ENCODE results near the gene TACC2. TPM values are rescaled to one million over a fixed set of nuclear protein-coding genes. Genes with fewer than 3 reads are reported as not detected.
"Not testable (repeated sequence)": the region's sequence is repeated elsewhere in the genome, so short reads cannot be mapped to it uniquely, and the experiment has no call there.

TACC2 gene
- total RNA-seq, 1 donor from 2014 or later = 22.0 TPM

DNA sequence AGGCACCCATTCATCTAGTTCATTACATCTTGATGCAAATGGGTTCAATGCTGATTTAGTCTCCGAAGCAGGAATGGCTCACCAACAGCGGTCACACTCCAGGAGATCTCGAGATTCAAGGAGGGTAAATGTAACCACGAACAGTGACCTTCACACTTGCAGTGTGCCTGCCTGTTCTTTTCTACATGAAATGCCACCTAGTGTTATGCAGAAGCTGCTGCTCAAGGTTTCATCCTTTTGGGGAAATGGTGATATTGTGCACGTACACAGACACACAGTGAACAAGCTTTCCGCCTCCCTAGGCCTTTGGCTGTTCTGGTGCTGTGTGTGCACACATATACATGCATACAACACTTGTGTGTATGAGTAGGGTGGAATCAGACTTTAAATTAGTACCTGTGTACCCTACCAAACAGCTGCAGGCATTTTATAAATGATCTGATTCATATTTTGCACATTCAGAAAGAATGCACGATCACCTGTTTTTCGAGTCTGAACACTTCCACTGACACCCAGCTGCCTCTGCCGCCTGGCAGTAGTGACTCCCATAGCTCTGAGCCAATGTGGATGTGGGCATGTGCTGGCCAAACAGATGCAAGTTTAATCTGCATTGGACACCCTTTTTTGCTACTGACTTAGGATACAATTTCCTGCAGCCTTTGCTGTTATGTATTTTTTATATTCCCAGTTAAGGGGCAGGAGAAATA lies 100.5 kb downstream of the TACC2 start:
- Mint-ChIP-seq H3K27ac (ENCODE audit: unreplicated experiment) (no peak overlapping the region), H3K4me1 (ENCODE audit: low read depth, unreplicated experiment) (no peaks in the 10 kb centered on the region), H3K36me3 (ENCODE audit: low read depth, unreplicated experiment) (no peaks in the 10 kb centered on the region), H3K27me3 (ENCODE audit: low read depth, unreplicated experiment) (peaks cover 54% of the 10 kb centered on the region), H3K9me3 (ENCODE audit: unreplicated experiment) (no peaks in the 10 kb centered on the region), H3K4me3 (ENCODE audit: unreplicated experiment) (no peak overlapping the region)
- TF ChIP-seq EZH2 (IDR thresholded peaks at IDR 0.05; ENCODE audit: insufficient read depth, low read length) = no peak
- TF ChIP-seq, protein P1, sequence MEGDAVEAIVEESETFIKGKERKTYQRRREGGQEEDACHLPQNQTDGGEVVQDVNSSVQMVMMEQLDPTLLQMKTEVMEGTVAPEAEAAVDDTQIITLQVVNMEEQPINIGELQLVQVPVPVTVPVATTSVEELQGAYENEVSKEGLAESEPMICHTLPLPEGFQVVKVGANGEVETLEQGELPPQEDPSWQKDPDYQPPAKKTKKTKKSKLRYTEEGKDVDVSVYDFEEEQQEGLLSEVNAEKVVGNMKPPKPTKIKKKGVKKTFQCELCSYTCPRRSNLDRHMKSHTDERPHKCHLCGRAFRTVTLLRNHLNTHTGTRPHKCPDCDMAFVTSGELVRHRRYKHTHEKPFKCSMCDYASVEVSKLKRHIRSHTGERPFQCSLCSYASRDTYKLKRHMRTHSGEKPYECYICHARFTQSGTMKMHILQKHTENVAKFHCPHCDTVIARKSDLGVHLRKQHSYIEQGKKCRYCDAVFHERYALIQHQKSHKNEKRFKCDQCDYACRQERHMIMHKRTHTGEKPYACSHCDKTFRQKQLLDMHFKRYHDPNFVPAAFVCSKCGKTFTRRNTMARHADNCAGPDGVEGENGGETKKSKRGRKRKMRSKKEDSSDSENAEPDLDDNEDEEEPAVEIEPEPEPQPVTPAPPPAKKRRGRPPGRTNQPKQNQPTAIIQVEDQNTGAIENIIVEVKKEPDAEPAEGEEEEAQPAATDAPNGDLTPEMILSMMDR (IDR thresholded peaks at IDR 0.05; ENCODE audit: insufficient read depth, low read depth, low read length) = no peak
- H3K27ac ChIP-seq (ENCODE audit: low read depth, low read length) = no peak overlapping the region
- H3K4me2 ChIP-seq (ENCODE audit: low read length) = no peak overlapping the region
- no peaks in the 10 kb centered on the region for H4K20me1 ChIP-seq (ENCODE audit: insufficient read depth, low read length)
- H3K9me3 ChIP-seq (ENCODE audit: insufficient read depth, low read depth, low read length) = no peaks in the 10 kb centered on the region
- H3K79me2 ChIP-seq (ENCODE audit: insufficient read depth, low read length) = no peaks in the 10 kb centered on the region
- no peak overlapping the region for H3K4me3 ChIP-seq (ENCODE audit: insufficient read depth, low read depth, low read length)
- no peaks in the 10 kb centered on the region for H3K4me1 ChIP-seq (ENCODE audit: insufficient read depth, low read length)
- no peak for FAIRE-seq
- no peaks in the 10 kb centered on the region for H3K36me3 ChIP-seq (ENCODE audit: insufficient read depth, low read length)
- H3K27me3 ChIP-seq (ENCODE audit: insufficient read depth, low read length) = peaks cover 30% of the 10 kb centered on the region
- no peak for DNase-seq (ENCODE audit: low read depth)
- H2AFZ ChIP-seq (ENCODE audit: low read depth, low read length) = no peak overlapping the region
- no peak overlapping the region for H3K9ac ChIP-seq (ENCODE audit: low read length)

DNA sequence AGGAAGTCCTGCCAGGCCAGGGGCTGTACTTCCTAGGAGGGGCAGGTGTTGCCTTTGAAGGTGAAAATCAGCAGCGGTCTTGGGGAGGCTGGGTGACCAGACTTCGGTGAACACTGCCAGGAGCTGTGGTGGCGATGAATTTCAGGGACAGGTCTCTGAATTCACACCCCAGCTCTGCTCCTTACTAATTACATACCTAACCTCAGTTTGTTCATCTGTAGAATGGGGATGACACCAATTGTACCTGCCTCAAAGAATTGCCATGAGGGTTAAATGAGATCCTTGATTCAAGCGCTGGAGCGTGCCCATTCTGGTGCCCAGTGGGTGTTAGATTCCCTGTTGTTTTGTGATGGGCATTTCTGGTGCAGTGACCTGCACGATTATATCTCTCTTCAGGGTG lies 102.8 kb downstream of the TACC2 start:
- no peak overlapping the region for H3K4me2 ChIP-seq (ENCODE audit: low read length)
- FAIRE-seq (no peak), DNase-seq (ENCODE audit: low read depth) (no peak)
- H3K9me3 Mint-ChIP-seq (ENCODE audit: unreplicated experiment) = no peaks in the 10 kb centered on the region
- peaks cover 22% of the 10 kb centered on the region for H3K27me3 ChIP-seq (ENCODE audit: insufficient read depth, low read length)
- no peak overlapping the region for H3K9ac ChIP-seq (ENCODE audit: low read length)
- no peaks in the 10 kb centered on the region for H3K79me2 ChIP-seq (ENCODE audit: insufficient read depth, low read length)
- TF ChIP-seq, protein P1 (IDR thresholded peaks at IDR 0.05; ENCODE audit: insufficient read depth, low read depth, low read length) = no peak
- TF ChIP-seq EZH2 (IDR thresholded peaks at IDR 0.05; ENCODE audit: insufficient read depth, low read length) = no peak
- no peak overlapping the region for H3K4me3 ChIP-seq (ENCODE audit: insufficient read depth, low read depth, low read length)
- no peaks in the 10 kb centered on the region for H3K36me3 Mint-ChIP-seq (ENCODE audit: low read depth, unreplicated experiment)
- no peaks in the 10 kb centered on the region for H3K9me3 ChIP-seq (ENCODE audit: insufficient read depth, low read depth, low read length)
- H3K27ac ChIP-seq (ENCODE audit: low read depth, low read length) = no peak overlapping the region
- no peaks in the 10 kb centered on the region for H3K36me3 ChIP-seq (ENCODE audit: insufficient read depth, low read length)
- no peak overlapping the region for H3K27ac Mint-ChIP-seq (ENCODE audit: unreplicated experiment)
- H3K4me1 ChIP-seq (ENCODE audit: insufficient read depth, low read length) = no peaks in the 10 kb centered on the region
- H3K4me3 Mint-ChIP-seq (ENCODE audit: unreplicated experiment) = no peak overlapping the region
- no peak overlapping the region for H2AFZ ChIP-seq (ENCODE audit: low read depth, low read length)
- peaks cover 45% of the 10 kb centered on the region for H3K27me3 Mint-ChIP-seq (ENCODE audit: low read depth, unreplicated experiment)
- H3K4me1 Mint-ChIP-seq (ENCODE audit: low read depth, unreplicated experiment) = no peaks in the 10 kb centered on the region
- no peaks in the 10 kb centered on the region for H4K20me1 ChIP-seq (ENCODE audit: insufficient read depth, low read length)

DNA sequence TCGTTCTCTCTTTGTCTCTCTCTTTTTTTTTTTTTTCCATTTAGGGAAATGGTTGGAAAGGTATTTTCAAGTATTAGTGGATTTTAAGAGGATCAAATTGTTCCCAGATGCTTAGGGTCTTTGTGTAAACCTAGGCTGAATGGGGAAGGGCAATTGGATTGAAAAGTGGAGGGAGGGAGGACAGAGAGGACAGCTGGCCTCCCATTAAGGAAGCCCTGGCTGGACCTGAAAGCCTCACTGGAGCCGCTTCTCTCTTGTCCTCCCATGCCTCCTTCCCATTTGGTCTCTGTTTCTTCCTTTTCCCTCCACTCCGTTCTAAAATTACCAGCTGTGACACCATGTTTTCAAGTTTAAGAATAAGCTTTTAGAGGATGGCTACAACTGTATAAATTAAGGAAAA lies 104.1 kb downstream of the TACC2 start:
- no peaks in the 10 kb centered on the region for H3K36me3 Mint-ChIP-seq (ENCODE audit: low read depth, unreplicated experiment)
- Histone ChIP-seq H3K9me3 (ENCODE audit: insufficient read depth, low read depth, low read length) (no peaks in the 10 kb centered on the region), H3K9ac (ENCODE audit: low read length) (no peak overlapping the region), H4K20me1 (ENCODE audit: insufficient read depth, low read length) (no peaks in the 10 kb centered on the region), H3K4me1 (ENCODE audit: insufficient read depth, low read length) (no peaks in the 10 kb centered on the region), H3K36me3 (ENCODE audit: insufficient read depth, low read length) (no peaks in the 10 kb centered on the region), H3K27ac (ENCODE audit: low read depth, low read length) (no peak overlapping the region), H3K4me3 (ENCODE audit: insufficient read depth, low read depth, low read length) (no peak overlapping the region), H3K79me2 (ENCODE audit: insufficient read depth, low read length) (no peaks in the 10 kb centered on the region), H3K27me3 (ENCODE audit: insufficient read depth, low read length) (peaks cover 23% of the 10 kb centered on the region), H2AFZ (ENCODE audit: low read depth, low read length) (no peak overlapping the region), H3K4me2 (ENCODE audit: low read length) (no peak overlapping the region)
- no peak for FAIRE-seq
- H3K4me3 Mint-ChIP-seq (ENCODE audit: unreplicated experiment) = no peak overlapping the region
- no peak for DNase-seq (ENCODE audit: low read depth)
- H3K9me3 Mint-ChIP-seq (ENCODE audit: unreplicated experiment) = no peaks in the 10 kb centered on the region
- H3K27me3 Mint-ChIP-seq (ENCODE audit: low read depth, unreplicated experiment) = peaks cover 54% of the 10 kb centered on the region
- H3K4me1 Mint-ChIP-seq (ENCODE audit: low read depth, unreplicated experiment) = no peaks in the 10 kb centered on the region
- TF ChIP-seq EZH2 (IDR thresholded peaks at IDR 0.05; ENCODE audit: insufficient read depth, low read length) = no peak
- TF ChIP-seq, protein P1 (IDR thresholded peaks at IDR 0.05; ENCODE audit: insufficient read depth, low read depth, low read length) = no peak
- H3K27ac Mint-ChIP-seq (ENCODE audit: unreplicated experiment) = no peak overlapping the region

DNA sequence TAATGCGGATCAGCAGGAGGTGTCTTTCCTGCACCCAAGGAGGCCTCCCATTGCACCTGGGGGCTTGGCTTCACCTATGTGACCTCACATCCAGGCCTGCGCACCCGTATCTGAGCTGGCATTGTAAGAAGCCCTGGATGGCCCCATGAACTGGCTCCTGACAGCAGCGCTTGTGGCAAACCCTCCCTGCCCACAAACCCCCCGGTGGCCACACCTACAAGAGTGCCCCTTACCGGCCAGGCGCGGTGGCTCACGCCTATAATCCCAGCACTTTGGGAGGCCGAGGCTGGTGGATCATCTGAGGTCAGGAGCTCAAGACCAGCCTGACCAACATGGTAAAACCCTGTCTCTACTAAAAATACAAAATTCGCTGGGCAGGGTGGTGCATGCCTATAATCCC lies 107.2 kb downstream of the TACC2 start:
- not testable (repeated sequence) for H2AFZ ChIP-seq (ENCODE audit: low read depth, low read length); H3K4me3 ChIP-seq (ENCODE audit: insufficient read depth, low read depth, low read length); H3K4me3 Mint-ChIP-seq (ENCODE audit: unreplicated experiment); H3K4me2 ChIP-seq (ENCODE audit: low read length); H3K4me1 ChIP-seq (ENCODE audit: insufficient read depth, low read length); H3K9ac ChIP-seq (ENCODE audit: low read length); FAIRE-seq; H3K4me1 Mint-ChIP-seq (ENCODE audit: low read depth, unreplicated experiment); DNase-seq (ENCODE audit: low read depth); H3K36me3 Mint-ChIP-seq (ENCODE audit: low read depth, unreplicated experiment); H3K9me3 Mint-ChIP-seq (ENCODE audit: unreplicated experiment); H3K36me3 ChIP-seq (ENCODE audit: insufficient read depth, low read length); H4K20me1 ChIP-seq (ENCODE audit: insufficient read depth, low read length); H3K27ac ChIP-seq (ENCODE audit: low read depth, low read length); H3K79me2 ChIP-seq (ENCODE audit: insufficient read depth, low read length); H3K27ac Mint-ChIP-seq (ENCODE audit: unreplicated experiment); H3K9me3 ChIP-seq (ENCODE audit: insufficient read depth, low read depth, low read length)
- H3K27me3 ChIP-seq (ENCODE audit: insufficient read depth, low read length) = peaks cover 25% of the 10 kb centered on the region
- H3K27me3 Mint-ChIP-seq (ENCODE audit: low read depth, unreplicated experiment) = peaks cover 61% of the 10 kb centered on the region

All from astrocyte (in vitro differentiated cells and primary cell).